Lower leg skin (tissue), 4 donors: ENCODE measurements around the gene EXOC1. TPM values are rescaled to one million over a fixed set of nuclear protein-coding genes. Genes with fewer than 3 reads are reported as not detected.

Experiments used
- DNase-seq, 2 donors: peaks; one replicate each; pipeline ENCODE4 v3.0.0-alpha.2; 2019; ENCODE audit warnings: low spot score in 2 of 2
- H3K4me3 ChIP-seq: fragments of 200-600 bp; sonication (generic); 2 replicates; pipeline ENCODE4 v1.5.1; 2017; ENCODE audit warnings: mild to moderate bottlenecking, low read depth; ENCODE audit not compliant: poor library complexity, severe bottlenecking
- POLR2A ChIP-seq, 2 donors: fragments of 450-650 bp; IDR thresholded peaks; one replicate each; pipeline ENCODE4 v1.6.1; 2016 to 2017; ENCODE audit warnings: antibody characterized with exemption in 2 of 2, mild to moderate bottlenecking in 1 of 2, moderate library complexity in 1 of 2
- WGBS, 2 donors: methylation state at CpG; one replicate each; pipeline ENCODE4 v1.1.5; 2018; 5-methylcytosine and 5-hydroxymethylcytosine counted together
- intact Hi-C: fragments of 100-400 bp; cut with DNase I; formaldehyde crosslinking; loops from one replicate; pipeline ENCODE4 v1.15.0; 2023; ENCODE audit warnings: low total_unique reads
- total RNA-seq, 4 donors: library from RNA; depleted of rRNA; stranded (reverse); fragments of >200 nt; gene quantifications; one replicate each; pipeline ENCODE4 v1.1.0, GENCODE V29; 2016
- TF ChIP-seq, protein P1 (sequence below), 3 donors: fragments of 450-650 bp; IDR thresholded peaks; one replicate each; pipeline ENCODE4 v1.5.1; 2016; ENCODE audit warnings: antibody characterized with exemption in 3 of 3, mild to moderate bottlenecking in 3 of 3, moderate library complexity in 2 of 3

EXOC1 gene
- total RNA-seq, 4 donors from 2014 or later, result 31.3 to 40.6 (median 36.8) TPM

DNA sequence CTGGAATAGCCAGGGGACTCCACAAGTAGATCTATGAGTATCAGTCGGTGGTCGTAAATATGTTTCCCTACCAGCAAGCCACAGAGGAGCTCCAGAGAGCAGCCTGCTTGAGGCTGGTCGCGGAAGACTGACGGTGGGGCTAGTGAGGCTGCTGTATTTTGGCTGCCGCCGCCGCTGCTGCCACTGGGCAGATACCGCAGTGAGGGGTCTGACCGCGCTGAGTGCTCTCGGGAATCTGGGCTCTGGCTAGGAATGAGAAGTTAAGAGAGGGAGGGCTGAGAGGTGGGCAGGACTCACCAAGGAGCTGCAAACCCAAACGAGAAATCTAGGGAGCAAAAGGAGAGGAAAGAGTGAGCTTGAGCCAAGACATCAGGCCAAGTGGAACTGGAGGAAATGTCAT is 33.8 kb upstream of the EXOC1 start, which contains the start of gene EXOC1L:
EXOC1L (plus strand) TSS at position 157 of the 400 bp plus-strand sequence; CDS start at position 394, 237 bp downstream.
- TF ChIP-seq, protein P1, sequence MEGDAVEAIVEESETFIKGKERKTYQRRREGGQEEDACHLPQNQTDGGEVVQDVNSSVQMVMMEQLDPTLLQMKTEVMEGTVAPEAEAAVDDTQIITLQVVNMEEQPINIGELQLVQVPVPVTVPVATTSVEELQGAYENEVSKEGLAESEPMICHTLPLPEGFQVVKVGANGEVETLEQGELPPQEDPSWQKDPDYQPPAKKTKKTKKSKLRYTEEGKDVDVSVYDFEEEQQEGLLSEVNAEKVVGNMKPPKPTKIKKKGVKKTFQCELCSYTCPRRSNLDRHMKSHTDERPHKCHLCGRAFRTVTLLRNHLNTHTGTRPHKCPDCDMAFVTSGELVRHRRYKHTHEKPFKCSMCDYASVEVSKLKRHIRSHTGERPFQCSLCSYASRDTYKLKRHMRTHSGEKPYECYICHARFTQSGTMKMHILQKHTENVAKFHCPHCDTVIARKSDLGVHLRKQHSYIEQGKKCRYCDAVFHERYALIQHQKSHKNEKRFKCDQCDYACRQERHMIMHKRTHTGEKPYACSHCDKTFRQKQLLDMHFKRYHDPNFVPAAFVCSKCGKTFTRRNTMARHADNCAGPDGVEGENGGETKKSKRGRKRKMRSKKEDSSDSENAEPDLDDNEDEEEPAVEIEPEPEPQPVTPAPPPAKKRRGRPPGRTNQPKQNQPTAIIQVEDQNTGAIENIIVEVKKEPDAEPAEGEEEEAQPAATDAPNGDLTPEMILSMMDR (IDR thresholded peaks at IDR 0.05), result no peak
- TF ChIP-seq POLR2A (IDR thresholded peaks at IDR 0.05), result no peak
- DNase-seq, result no peak
- intact Hi-C loops, result no loop called here
- no peak within 1 kb of the TSS for H3K4me3 ChIP-seq
- 7 to 11% methylated on average over 13 of the region's 13 CpGs for WGBS, 2 donors

DNA sequence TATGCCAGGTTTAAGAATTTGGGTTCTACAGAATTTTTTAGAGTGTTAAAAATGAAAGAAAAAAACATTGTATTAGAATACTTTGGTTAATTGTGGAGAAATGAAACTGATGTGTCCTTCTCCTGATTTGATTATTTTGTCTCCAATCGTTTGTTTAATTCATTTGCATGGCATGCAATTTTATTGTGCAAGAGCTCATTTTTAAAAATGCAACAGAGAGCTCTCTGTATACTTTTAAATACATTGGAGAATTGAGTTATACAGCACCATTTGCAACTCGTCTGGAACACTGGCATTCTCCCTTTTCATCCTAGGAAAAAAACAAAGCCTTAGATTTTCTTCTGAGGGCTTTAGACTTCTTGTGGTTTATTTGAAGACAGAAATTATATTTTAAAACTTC is 33.2 kb upstream of the EXOC1 start:
- H3K4me3 ChIP-seq, result no peak overlapping the region
- intact Hi-C loops, result no loop called here
- 34 to 39% methylated on average over 2 of the region's 2 CpGs for WGBS, 2 donors
- no peak for DNase-seq
- no peak for TF ChIP-seq POLR2A (IDR thresholded peaks at IDR 0.05)
- TF ChIP-seq, protein P1 (IDR thresholded peaks at IDR 0.05), result no peak

DNA sequence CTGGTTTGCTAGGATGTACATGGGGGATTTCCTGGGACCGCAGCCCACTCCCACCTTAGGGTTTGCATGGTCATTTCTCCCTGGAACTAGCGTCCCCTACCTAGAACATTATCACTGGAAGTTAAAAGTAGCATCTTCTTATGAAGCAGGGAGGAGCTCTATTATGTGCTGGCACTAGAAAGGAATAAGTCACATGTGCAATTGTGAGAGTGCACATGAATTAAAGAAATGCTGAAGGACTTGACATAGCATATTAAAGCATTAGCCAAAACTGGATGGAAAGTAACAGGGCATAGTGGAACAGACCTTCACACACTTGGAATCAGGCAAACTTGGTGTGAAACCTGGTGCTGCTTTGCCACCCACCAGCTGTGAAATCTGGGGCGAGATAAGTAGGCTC is 31.1 kb upstream of the EXOC1 start:
- no peak overlapping the region for H3K4me3 ChIP-seq
- 84 to 87% methylated on average over 3 of the region's 3 CpGs for WGBS, 2 donors
- DNase-seq, result no peak
- intact Hi-C loops, result no loop called here
- no peak for TF ChIP-seq POLR2A (IDR thresholded peaks at IDR 0.05)
- TF ChIP-seq, protein P1 (IDR thresholded peaks at IDR 0.05), result no peak

GRCh38 chr4:55824865-55825264 is 28.6 kb upstream of the EXOC1 start:
- 45 to 61% methylated on average over 2 of the region's 2 CpGs for WGBS, 2 donors

DNA sequence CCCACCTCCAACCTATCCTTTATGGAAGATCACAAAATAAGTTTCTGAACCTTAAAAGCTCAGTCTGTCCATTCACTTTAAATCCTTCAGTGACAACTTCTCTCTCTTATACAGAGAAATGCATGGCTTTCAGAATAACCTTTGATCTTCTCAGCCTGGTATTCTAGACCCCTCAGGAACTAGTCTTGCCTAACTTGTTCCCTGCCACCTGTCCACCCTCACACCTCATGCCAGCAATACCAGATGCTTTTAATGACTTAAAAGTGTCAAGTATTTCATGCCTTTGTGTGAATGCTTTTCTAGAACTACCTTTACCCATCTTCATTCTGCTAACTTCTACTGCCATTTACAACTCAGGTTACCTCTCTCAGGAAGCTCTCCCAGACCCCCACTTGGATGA is 26.5 kb upstream of the EXOC1 start:
- intact Hi-C loops, result no loop called here
- TF ChIP-seq, protein P1 (IDR thresholded peaks at IDR 0.05), result no peak
- no peak for TF ChIP-seq POLR2A (IDR thresholded peaks at IDR 0.05)
- no peak for DNase-seq
- H3K4me3 ChIP-seq, result no peak overlapping the region

More at GRCh38 chr4:55824865-55825264, 28.6 kb upstream of the EXOC1 start:
- no peak for DNase-seq
- intact Hi-C loops, result no loop called here
- TF ChIP-seq, protein P1 (IDR thresholded peaks at IDR 0.05), result no peak
- no peak for TF ChIP-seq POLR2A (IDR thresholded peaks at IDR 0.05)
- H3K4me3 ChIP-seq, result no peak overlapping the region

GRCh38 chr4:55827582-55827981 is 25.9 kb upstream of the EXOC1 start:
- WGBS, 2 donors, result 74 to 75% methylated on average over 2 of the region's 2 CpGs
- H3K4me3 ChIP-seq, result no peak overlapping the region
- TF ChIP-seq, protein P1 (IDR thresholded peaks at IDR 0.05), result no peak
- TF ChIP-seq POLR2A (IDR thresholded peaks at IDR 0.05), result no peak
- no peak for DNase-seq
- intact Hi-C loops, result no loop called here
